ENCODE measurements around the gene TASOR2.

TASOR2 gene

DNA sequence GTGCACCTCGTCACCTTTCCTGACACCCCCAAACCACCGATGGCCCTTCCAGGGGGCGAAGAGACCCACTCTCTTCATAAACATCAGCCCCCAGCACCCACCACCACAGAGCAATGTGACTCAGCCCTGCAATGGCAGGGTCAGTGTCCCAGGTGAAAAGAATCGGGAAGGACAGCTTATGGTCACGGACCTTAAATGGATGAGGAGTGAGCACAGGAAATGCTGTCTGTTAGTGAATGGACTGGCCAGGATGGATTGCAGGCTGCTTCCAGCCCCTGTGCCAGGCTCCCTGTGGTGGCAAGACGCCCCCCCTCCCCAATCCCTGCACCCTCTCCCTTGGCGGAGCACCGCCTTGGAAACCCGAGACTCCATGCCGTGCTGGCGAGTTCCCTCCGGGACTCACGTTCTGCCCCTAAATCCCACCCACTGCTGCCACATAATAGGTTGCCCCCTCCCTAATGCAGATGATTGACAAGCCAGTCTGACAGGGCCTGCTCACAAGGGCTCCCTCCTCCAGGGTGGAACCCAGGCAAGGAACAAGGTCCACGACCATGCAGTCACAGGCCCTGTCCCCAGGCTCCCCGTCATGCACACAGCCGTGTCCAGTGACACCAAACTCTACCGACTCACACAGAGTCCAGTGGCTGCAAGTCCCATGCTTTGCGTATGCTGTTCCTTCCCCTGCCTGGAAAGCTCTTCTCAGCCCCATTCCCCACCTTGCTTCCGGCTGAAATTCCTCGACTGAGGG, 25.6 kb upstream of the TASOR2 start:
- no peak for DNase-seq

- DNase-seq = peak in 1 of 2 donors; percentile 50
These were observed 24.7 kb upstream of the TASOR2 start for GRCh38 chr10:5659702-5660528.

- DNase-seq = no peak
These were observed 23.6 kb upstream of the TASOR2 start for GRCh38 chr10:5661043-5661442.

- no peak for DNase-seq
These were observed 21.7 kb upstream of the TASOR2 start for GRCh38 chr10:5662708-5663579.

- DNase-seq = no peak
These were observed 20.8 kb upstream of the TASOR2 start for GRCh38 chr10:5663692-5664427.

- DNase-seq = no peak
These were observed 19.1 kb upstream of the TASOR2 start for GRCh38 chr10:5665373-5666007.

DNA sequence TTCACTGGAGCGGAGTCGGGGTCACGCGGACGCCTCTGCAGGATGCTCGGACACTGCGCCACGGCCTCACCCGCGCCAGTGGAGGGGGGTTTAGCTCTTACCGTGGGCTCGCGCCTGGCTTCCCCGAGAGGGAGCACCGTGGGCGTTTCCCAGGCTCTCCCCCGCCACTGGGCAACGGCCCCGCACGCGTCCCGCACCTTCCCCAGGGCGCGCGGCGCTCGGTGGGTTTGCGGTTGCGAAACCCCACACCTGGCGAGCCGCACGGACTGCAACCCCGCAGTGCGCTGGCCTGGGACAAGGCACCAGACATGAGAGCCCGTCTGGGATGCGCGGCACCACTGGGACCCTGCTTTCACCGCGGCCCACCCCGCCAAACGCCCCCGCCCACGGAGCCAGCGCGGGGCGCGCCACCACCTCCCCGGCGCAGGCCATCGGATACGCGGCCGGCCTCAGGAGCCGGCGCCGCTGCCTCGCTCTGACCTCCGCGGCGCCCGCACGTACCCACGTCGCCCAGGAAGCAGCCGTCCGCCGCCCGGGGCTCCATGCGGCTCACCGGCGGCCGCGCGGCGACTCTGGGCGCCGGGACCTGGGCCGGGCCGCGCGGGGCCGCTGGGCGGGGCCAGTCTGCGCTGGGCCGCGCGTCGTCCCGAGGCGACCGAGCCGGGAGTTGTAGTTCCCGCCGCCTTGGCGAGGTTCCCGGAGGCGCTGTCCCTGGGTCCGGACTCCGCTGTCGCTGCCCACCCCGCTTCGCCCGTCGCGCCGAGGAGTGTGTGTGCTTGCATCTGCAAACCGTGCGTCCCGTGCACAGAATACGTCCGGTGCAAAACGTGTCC, 18.4 kb upstream of the TASOR2 start, which contains the start of gene ASB13:
Gene ASB13, minus strand, starts transcription at position 588 of the 833 bp plus-strand sequence. Its CDS starts 44 bp downstream, at position 544.
- peak; percentile 22 to 35 for DNase-seq

DNA sequence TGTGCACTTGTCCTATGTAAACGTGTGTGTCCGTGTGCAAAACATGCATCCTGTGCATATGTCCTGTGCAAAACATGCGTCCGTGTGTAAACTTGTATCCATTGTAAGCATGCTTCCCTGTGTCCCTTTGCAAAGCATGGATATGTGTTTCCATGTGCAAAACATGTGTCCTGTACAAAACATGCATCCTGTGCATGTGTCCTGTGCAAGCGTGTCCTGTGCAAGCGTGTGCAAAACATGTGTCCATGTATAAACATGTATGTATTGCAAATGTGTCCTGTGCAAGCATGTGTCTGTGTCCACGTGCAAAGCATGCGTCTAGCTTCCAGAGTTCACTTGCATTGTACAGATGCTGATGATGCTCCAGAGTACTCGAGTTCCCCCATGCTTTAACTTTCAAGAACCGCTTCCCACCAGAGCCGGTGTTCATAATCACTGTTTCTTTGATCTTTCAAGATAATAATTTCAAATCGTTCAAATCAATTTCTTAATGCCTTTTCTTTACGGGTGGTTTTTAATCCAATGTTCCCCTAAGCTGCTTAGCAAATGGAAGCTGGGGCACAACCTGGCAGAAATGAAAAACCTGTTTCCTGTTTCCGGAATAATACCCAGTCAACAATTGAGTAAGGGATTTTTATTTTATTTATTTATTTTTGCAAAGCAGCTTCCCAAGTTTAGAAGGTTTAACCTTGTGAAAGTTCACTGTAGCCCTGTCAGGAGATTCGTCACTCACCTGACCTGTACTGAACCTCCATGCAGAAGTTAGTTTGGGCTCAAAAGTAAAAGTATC, 17.6 kb upstream of the TASOR2 start:
- no peak for DNase-seq

- DNase-seq = no peak
These were observed 16.2 kb upstream of the TASOR2 start for GRCh38 chr10:5668429-5668828.

- DNase-seq = no peak
These were observed 15.0 kb upstream of the TASOR2 start for GRCh38 chr10:5669604-5670003.

- DNase-seq = no peak
These were observed 13.8 kb upstream of the TASOR2 start for GRCh38 chr10:5670662-5671375.

- no peak for DNase-seq
These were observed 6.1 kb upstream of the TASOR2 start for GRCh38 chr10:5678397-5679036.

- no peak for DNase-seq
These were observed 5.6 kb upstream of the TASOR2 start for GRCh38 chr10:5679037-5679435.

- DNase-seq = no peak
These were observed 5.0 kb upstream of the TASOR2 start for GRCh38 chr10:5679606-5680005.

GRCh38 chr10:5681930-5682329, 2.7 kb upstream of the TASOR2 start:
- no peak for DNase-seq

DNA sequence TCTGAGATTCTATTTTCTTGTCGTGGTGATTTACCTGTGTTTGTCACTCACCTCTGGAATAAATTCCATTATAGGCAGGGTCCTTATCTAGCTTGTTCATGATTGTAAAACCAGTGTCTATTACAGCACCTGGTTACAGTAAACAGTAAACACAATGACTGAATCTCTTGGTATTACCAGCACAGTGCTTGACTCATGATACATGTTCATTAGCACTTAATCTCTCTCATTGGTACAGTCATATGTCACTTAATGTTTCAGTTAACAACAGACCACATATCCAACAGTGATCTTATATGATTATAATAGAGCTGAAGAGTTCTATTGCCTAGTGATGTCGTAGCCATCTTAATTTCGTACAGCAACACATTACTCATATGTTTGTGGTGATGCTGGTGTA, 1.6 kb upstream of the TASOR2 start:
- DNase-seq = no peak

DNA sequence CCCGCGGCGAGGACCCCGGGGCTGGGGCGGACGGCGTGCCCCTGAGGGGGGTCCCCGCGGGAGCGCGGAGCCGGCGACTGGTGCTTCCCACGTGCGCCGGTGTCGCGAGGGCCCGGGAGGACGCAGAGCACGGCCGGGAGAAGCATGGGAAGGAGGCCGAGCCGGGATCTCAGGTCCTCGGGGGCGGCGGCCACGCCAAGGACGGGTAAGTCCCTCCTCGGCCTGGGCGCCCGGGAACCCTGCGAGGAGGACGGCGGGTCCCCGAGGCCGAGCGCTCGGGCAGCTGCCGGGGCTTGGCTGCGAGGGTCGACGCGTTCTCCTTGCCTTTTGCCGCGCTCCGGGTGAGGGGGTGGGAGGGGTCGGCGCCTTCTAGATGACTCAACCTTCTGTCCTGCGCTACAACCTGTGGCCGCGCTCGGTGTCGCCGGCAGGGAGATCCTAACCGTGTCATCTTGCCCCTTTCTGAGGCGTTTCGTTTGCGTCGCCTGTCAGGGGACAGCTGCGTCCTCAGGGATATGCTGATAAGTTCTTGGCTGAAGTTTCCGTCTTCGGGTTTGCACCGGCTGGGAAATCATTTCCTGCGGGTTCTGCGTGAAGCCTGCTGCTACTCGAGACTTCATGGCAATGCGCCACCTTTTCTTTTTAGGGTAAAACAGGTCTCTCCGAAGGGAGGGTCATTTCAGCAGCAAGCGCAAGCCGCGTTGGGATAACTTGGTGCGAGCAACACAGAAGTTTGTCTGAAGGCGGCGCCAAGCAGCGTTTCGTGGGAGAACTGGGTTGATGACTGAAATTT, 529 bp downstream of the TASOR2 start:
- DNase-seq = peak; percentile 57 to 60

GRCh38 chr10:5685764-5686240, 1.2 kb downstream of the TASOR2 start:
- DNase-seq = no peak

Data from CD4-positive, alpha-beta T cell treated with Interleukin-1 beta for 1 hour (primary cell).